WTC11 (cell line): Measurements from ENCODE around the gene NOP14.

Experiments
- CREB1 ChIP-seq: sonication (generic); formaldehyde crosslinking; IDR thresholded peaks from 2 replicates; pipeline ENCODE4 v1.8.0; 2023; ENCODE audit warnings: mild to moderate bottlenecking, missing genetic modification reagents
- ZNF317 ChIP-seq: sonication (generic); formaldehyde crosslinking; IDR thresholded peaks from 2 replicates; pipeline ENCODE4 v1.8.1; 2023; ENCODE audit warnings: low read depth, mild to moderate bottlenecking, moderate library complexity, missing genetic modification reagents, borderline replicate concordance
- TF ChIP-seq, protein P1 (sequence below): fragments of 200-600 bp; IDR thresholded peaks from 2 replicates; pipeline ENCODE4 v1.8.0; 2022; ENCODE audit warnings: antibody characterized with exemption

DNA sequence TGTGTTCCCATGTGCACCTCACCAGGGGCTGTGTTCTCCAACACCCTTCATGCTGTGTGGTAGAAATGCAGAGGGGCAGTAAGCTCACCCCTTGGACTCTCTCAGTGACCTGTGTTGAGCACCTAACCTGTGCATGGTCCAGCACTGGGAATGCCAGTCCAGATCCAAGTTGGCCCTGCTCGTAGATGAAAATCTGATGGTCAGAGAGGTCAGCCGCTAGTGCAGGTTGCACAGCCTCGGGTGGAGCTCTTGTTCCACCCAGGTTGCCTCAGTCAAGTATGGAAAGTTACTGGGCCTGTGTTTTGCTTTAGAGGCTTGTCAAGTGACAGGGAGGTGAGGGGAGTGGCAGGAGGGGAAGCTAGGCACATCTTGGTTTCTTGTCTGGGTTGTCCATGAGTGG lies 51.3 kb downstream of the NOP14 start:
- TF ChIP-seq, protein P1, sequence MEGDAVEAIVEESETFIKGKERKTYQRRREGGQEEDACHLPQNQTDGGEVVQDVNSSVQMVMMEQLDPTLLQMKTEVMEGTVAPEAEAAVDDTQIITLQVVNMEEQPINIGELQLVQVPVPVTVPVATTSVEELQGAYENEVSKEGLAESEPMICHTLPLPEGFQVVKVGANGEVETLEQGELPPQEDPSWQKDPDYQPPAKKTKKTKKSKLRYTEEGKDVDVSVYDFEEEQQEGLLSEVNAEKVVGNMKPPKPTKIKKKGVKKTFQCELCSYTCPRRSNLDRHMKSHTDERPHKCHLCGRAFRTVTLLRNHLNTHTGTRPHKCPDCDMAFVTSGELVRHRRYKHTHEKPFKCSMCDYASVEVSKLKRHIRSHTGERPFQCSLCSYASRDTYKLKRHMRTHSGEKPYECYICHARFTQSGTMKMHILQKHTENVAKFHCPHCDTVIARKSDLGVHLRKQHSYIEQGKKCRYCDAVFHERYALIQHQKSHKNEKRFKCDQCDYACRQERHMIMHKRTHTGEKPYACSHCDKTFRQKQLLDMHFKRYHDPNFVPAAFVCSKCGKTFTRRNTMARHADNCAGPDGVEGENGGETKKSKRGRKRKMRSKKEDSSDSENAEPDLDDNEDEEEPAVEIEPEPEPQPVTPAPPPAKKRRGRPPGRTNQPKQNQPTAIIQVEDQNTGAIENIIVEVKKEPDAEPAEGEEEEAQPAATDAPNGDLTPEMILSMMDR: no peak
- TF ChIP-seq CREB1 (CRISPR knock-in tag): no peak
- no peak for TF ChIP-seq ZNF317 (CRISPR knock-in tag)
